SW480 (cell line): ENCODE data around the gene OMG.
"Not testable (repeated sequence)": the region's sequence is repeated elsewhere in the genome, so short reads cannot be mapped to it uniquely, and the experiment has no call there.

Source experiments
- DNase-seq: peaks from one replicate; pipeline ENCODE4 v3.0.0-alpha.2; 2016; ENCODE audit warnings: low spot score

Gene OMG, protein sequence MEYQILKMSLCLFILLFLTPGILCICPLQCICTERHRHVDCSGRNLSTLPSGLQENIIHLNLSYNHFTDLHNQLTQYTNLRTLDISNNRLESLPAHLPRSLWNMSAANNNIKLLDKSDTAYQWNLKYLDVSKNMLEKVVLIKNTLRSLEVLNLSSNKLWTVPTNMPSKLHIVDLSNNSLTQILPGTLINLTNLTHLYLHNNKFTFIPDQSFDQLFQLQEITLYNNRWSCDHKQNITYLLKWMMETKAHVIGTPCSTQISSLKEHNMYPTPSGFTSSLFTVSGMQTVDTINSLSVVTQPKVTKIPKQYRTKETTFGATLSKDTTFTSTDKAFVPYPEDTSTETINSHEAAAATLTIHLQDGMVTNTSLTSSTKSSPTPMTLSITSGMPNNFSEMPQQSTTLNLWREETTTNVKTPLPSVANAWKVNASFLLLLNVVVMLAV

DNA sequence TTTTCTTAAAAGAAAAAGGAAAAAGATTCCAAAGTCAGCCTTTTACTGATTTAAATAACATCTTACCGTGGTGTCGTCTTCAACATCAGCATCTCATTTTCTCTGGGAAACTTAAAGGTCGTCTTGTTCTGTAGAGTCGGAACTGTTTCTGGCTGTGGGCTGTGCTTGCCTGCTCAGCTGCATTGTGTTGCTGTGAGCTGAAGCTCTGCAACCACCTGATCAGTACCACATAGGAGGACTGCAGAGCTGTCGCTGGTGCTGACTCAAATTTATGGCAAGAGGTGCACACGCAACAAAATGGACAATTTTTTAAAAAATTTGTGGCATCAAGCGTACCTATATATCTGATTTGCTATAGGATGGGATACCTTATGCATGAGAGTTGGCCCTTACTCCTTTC, at the start of gene OMG:
Gene OMG, minus strand, starts transcription at position 150 of the 400 bp plus-strand sequence. CDS start 908 bp downstream, outside the sequence.
- DNase-seq, result no peak

DNA sequence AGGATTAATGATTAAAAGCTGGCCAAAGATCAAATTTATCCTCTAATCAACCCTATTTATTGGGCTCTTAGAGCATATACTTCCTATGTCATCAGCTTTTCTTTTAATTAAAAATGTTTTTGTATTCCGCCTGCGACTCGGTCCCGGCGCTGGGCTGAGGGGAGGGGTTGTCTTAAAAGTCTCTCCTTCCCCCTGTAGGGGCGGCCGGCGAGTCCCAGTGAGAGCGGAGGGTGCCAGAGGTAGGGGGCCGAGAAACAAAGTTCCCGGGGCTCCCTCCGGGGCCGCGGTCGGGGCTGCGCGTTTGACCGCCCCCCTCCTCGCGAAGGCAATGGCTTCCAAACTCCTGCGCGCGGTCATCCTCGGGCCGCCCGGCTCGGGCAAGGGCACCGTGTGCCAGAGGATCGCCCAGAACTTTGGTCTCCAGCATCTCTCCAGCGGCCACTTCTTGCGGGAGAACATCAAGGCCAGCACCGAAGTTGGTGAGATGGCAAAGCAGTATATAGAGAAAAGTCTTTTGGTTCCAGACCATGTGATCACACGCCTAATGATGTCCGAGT, 48.2 kb upstream of the OMG start:
- not testable (repeated sequence) for DNase-seq

DNA sequence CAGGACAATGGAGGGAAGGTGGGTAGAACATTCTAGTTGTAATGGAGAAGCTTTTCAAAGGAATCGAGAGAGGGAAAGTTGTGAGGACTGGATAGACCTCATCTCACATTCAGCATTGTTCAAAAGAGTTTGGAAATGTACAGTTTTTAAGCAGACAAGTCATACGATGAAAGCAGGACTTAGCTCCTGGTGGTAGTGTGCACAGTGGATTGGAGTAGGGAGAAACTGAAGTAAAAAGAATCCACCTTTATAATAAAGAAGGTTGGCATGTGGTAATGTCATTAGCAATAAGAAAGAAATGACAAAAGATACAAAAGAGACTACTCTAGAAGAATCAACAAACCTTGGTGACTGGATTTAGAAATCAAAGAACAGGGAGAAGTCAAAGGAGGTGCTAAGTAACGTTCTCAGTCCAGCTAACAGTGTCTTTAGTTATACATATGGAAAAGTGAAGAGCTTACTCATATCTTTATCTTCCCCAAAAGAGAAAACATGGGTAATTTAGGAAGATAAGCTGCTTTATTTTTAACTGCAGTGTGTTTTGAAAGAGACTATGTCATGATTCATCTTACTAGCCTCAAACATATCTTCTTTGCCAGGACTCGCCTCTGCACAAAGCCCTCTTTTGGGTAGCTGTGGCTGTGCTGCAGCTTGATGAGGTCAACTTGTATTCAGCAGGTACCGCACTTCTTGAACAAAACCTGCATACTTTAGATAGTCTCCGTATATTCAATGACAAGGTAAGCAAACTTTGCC, 43.0 kb upstream of the OMG start:
- no peak for DNase-seq

DNA sequence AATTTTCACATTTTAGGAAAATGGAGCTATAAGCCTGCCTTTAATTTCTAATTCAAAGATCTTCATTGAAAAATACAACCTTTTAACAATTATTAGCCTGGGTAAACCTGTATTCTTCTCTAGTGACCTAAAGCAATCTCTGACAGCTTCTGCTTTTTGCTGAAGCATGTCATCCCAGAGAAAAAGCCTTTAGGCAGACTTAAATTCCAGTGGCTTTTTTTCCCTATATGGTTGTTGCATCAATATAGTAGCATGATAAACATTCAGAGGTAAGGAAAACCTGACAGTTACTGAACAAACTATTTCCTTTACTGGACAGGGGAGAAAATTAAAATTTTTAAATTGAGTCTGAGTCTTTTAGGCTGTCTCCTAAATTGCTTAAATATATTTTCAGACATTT, 32.2 kb upstream of the OMG start:
- no peak for DNase-seq

DNA sequence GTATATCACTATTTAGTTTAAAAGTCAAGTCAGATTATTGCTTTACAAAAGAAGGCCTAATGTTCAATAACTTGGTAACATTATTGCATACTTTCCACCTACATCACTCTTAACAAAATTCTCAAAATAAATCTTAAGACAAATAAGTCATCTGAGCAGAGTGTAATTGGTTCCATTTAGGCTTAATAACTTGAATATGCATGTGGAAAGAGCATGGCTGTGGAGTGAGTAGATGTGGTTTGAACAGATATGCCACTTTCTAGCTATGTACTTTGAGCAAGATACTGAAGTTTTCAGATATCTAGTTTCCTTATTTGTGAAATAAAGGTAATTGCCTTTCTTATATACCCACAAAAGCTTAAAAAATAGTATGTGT, 31.1 kb upstream of the OMG start:
- no peak for DNase-seq

DNA sequence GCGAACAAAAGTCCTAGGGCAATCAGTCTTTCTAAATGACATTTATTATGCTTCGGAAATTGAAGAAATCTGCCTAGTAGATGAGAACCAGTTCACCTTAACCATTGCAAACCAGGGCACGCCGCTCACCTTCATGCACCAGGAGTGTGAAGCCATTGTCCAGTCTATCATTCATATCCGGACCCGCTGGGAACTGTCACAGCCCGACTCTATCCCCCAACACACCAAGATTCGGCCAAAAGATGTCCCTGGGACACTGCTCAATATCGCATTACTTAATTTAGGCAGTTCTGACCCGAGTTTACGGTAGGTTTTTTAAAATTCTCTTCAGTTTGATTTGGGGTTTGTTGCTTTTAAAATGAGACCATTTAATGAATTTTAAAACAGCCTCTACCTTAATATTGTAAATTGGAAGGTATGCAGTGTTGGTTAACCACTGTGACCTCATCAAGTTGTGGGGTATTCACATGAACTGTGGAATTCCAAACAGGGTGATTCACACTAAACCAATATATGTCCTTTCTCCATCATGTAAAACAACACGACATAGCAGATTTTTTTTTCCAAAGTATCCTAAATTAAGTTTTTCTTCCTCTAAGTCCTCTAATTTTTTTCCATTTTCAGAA, 30.6 kb upstream of the OMG start:
- peak; percentile 73 for DNase-seq

DNA sequence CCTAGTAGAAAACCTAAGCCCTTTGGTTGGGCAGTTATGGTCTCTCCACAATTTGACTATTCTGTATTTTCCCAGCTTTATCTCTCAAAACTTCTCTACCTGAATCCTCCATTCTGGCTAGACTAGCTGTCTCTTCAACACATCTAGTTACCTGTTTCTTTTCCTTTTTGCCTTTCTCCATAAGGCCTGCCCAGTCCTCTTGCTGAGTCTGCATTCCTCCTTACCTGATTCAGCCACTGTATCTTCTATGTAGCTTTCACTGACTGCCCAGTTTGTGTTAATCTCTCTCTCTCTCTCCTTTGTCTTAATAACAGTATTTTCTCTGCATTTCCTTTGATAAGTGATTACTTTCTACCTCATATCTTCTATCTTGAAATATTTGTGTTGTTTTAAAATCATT, 26.5 kb upstream of the OMG start:
- DNase-seq, result no peak

DNA sequence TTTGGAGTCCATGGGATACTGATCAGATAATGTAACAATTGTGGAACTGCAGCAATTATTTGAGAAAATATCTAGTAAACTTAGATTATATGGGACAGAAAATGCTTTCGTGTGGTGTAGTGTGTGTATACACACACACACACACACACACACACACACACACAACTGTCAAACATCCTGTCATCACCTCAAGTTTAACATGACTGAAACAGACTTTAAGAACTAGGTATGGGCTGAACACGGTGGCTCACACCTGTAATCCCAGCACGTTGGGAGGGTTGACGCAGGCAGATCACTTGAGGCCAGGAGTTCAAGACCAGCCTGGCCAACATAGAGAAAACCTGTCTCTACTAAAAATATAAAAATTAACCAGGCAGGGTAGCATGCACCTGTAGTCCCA, 24.9 kb upstream of the OMG start:
- no peak for DNase-seq

DNA sequence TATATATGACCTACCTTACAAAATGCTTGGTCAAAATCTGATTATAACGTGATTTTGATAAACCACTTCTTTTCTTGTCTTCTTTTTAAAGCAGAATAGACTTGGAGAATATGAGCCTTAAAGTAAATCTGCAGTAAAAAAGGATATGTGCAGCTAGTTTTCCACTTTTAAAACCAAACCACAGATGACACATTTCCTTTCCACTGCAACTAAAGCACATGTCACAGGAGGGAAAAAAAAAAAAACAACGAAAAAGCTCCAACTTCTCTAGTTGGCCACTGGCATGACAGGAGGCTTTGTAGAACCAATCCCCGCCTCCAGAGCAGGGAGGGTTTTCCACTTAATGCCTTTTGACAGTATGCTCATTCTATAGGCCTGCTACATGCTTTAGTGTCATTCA, 24.4 kb upstream of the OMG start, which contains the start of gene EVI2A:
Gene EVI2A, minus strand, starts transcription at position 142 of the 400 bp plus-strand sequence. CDS start 2,609 bp downstream, outside the sequence.
- DNase-seq, result peak; percentile 14

DNA sequence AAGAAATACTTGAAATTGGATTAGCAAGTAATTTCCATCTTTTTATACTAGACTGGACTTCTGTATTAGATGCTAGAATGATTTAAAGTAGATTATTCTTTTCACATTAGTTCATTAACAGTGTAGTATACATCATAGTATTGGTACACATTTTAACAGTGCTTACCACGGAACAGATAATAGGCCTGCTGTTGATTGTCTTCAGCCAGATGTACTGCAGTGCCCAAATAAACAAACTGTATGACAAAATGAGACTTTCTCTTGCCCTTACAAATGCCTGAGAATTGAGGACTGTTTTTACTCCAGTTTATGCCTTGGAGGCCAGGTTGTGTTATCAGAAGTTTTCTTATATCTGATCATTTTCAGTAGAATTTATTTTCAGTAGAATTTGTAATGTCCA, 23.8 kb upstream of the OMG start:
- no peak for DNase-seq

DNA sequence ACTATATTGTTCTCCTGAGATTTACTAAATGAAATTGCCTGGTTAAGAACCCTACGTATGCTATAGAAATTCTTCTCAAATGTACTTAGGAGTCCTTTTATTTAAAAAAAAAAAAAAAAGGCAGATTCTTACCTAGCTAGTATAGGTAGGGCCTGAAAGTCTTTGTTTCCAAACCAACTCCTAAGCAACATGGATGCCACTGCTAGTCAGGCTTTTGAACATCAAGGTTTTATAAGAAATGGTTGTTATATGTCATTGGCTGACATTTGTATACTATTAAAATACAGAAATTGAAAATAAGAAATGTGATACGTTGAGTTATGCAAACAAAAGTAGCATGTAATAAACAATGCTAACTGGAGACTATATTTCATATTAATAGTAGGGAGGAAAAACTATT, 23.2 kb upstream of the OMG start:
- DNase-seq, result no peak

DNA sequence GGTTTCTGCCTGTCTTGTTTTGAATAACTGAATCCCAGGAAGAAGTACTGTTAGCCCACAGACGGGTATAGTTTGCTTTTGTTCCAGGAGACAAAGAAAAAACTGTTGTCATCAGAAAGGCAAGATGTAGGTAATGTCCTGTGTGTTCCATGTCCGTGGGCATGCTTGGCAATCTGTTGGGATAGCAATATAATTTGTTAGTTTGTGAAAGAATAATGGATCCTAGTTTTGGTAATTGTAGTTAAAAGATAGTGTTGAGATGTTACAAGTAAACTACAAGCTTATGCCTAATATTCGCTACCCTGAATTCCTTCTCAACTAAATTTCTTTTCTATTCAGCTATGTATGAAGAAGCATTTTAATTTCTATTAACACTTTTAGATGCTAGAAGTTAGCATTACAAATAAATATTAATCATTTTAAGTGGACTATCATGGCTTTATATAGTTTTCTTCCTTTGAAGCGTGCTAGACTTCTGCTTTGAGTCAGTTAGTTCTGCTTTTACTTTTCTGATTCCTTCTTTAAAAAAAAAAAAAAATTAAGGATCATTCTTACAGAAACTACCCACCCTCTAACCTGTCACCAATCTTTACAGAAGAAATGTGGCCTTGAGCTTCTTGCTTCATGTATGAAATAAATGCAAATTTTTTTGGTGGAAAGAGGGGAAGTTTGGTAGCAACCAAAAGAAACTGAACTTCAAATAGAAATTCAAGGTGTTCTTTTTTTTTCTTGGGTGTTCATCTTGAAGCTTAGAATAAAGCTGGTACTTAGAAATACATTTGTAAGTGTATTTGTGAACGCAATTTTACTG, 22.0 kb upstream of the OMG start:
- DNase-seq, result no peak

DNA sequence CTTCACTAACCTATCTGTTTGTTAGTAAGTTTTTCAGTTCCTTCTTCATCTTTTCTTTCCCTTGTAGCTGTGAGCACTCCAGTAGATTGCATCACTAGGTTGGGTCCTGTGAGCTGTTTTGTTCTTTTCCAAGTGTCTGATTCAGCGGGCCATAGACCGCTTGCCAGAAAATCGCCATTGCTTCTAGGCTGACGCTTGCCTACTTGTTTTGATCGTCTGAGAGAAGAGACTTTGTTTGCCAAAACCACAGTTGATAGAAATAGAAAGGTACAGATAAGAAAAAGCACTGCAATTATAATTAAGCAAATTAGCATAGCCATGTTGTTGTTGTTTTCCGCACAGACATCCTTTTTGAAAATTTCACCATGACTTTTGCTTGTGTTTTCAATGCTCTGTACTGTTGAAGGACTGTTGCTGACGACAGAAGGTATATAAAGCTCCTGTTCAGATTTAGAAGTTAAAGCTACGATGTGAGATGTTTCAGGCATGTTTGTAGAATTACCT, 21.3 kb upstream of the OMG start:
- no peak for DNase-seq

DNA sequence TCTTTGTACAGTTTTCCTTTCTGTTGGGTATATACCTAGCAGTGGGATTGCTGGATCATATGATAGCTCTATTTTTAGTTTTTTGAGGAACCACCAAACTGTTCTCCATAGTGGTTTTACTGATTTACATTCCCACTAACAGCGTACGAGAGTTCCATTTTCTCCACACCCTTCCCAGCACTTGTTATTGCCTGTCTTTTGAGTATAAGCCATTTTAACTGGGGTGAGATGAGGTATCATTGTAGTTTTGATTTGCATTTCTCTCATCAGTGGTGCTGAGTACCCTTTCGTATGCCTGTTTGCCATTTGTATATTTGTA, 17.7 kb upstream of the OMG start:
- no peak for DNase-seq

DNA sequence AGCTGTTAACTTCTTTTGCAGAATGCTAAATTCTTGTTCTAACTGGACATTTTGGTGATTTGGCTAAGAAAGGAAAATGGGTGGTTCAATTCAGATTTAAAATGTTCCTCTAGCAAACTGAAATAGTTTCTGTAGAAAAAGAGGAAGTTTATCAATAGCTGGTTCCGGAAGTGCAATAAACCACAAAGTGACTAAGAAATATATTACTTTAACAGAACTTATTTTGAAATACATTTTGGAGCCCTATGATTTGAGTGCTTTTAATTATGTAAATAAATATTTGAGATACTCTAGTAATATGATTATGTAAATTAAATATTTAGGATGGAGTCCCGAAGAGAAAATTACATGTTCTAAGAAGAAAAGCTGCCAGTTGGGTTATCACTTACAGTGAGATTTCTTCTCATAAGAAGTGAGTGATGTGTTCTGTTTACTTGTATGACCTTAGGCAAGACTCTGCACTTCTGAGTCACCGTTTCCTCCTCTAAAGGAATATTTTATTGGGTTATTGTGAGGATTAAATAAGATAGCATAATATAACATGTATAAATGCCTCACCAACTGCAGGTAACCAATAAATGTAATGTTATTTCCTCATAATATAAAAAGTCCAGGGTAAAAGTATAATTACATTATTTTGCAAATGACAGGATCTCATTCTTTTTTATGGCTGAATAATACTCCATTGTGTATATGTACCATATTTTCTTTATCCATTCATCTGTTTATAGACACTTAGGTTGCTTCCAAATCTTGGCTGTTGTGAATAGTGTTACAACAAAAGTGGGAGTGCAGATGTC, 17.1 kb upstream of the OMG start, which contains the start of gene EVI2B:
Gene EVI2B, minus strand, starts transcription at position 73 of the 800 bp plus-strand sequence. CDS start 8,445 bp downstream, outside the sequence.
- no peak for DNase-seq

DNA sequence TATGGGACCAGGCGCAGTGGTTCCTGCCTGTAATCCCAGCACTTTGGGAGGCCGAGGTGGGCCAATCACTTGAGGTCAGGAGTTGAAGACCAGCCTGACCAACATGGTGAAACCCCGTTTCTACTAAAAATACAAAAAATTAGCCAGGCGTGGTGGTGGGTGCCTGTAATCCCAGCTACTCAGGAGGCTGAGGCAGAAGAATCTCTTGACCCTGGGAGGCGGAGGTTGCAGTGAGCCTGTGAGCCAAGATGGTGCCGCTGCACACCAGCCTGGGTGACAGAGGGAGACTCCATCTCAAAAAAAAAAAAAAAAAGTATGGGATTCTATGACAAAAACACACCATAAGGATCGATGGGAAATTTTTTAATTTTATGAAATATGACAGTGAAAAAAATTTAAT, 15.2 kb upstream of the OMG start:
- not testable (repeated sequence) for DNase-seq

DNA sequence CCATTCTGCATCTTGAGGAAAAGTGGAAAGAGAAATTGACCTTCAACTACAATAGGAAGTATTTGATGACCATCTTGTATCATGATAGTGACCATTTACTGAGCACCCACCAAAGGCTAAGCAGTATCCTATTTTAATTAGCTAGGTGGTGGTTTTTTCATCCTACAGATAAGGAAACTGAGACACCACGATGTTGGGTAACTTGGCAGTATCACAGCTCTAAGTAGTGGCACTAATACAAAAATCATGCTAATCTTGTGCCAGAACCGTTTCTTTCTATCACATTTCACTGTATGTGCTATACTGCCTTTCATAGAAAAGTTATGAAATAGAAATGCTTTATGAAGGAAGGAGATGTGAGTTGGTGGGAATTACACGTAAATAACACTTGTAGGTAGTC, 14.5 kb upstream of the OMG start:
- no peak for DNase-seq

DNA sequence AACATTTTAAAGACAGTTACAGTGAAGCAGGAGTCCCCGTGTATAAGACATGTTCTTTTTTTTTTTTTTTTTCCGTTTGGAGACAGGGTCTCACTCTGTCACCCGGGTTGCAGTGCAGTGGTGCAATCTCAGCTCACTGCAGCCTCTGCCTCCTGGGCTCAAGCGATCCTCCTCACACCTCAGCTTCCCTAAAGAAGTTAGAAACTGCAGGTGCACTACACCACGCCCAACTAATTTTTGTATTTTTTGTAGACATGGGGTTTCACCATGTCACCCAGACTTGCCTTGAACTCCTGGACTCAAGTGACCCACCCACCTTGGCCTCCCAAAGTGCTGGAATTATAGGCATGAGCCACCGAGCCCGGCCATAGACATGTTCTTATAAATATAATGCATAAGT, 13.8 kb upstream of the OMG start:
- no peak for DNase-seq

DNA sequence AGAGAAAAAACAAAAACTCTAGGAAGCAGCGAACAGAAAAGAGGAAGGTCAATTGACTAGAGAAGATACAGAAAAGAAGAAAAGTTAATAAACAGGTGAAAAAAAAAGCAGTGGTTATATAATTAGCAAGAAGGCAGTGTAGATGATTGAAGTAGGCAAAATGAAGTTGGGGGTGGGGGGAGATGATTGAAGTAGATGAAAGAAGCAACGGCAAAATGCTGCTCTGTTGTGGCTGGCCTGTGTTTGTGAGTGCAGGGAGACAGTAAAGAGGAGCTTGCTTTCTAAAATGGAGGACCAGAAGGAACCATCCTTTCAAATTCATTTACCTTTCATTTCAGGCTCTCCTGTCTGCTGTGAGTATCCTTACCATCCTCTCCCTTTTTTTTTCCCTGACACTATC, 13.2 kb upstream of the OMG start:
- DNase-seq, result no peak

DNA sequence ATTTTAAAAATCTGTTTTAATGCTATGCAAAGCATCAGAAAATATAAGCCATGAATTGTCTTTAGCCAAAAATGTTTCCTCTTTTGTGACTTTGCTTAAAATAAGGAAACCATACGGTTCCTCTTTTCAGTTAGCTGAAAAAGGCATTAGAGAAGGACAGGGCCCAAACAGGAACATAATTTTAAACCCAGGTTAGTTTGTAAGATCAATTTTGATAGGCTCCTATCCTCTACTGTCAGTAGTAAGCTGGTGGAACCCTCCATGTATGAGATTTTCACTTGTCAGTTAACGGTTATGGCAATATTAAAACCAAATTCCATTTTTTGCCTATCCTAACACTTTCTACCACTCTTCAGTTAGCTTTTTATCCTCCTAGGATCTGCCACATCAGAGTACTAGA, 12.5 kb upstream of the OMG start:
- no peak for DNase-seq
